ENCODE measurements around the gene AHRR. TPM values are rescaled to one million over a fixed set of nuclear protein-coding genes. Genes with fewer than 3 reads are reported as not detected.

AHRR gene
- polyA plus RNA-seq, 1 donor, result 3.9 TPM

GRCh38 chr5:448766-449090 is 127.2 kb downstream of the AHRR start:
- H3K27ac ChIP-seq (ENCODE audit: low read length), result no peak overlapping the region
- H3K9me3 ChIP-seq (ENCODE audit: control insufficient read depth, low read depth, low read length), result peaks cover 18% of the 10 kb centered on the region
- no peaks in the 10 kb centered on the region for H3K27me3 ChIP-seq (ENCODE audit: control insufficient read depth, insufficient read depth, low read length)
- H3K4me1 ChIP-seq (ENCODE audit: control insufficient read depth, insufficient read depth, low read length), result peaks cover 5% of the 10 kb centered on the region
- H3K36me3 ChIP-seq (ENCODE audit: control insufficient read depth, insufficient read depth, low read length), result peaks cover 67% of the 10 kb centered on the region
- no peak for DNase-seq
- H3K4me3 ChIP-seq (ENCODE audit: low read length), result no peak overlapping the region
- 100% methylated on average over 1 of the region's 12 CpGs for WGBS (ENCODE audit: insufficient coverage, low lambda C conversion rate)

- peaks cover 71% of the 10 kb centered on the region for H3K36me3 ChIP-seq (ENCODE audit: control insufficient read depth, insufficient read depth, low read length)
- 96% methylated on average over 3 of the region's 5 CpGs for WGBS (ENCODE audit: insufficient coverage, low lambda C conversion rate)
- peaks cover 18% of the 10 kb centered on the region for H3K9me3 ChIP-seq (ENCODE audit: control insufficient read depth, low read depth, low read length)
- DNase-seq, result no peak
- peaks cover 1% of the 10 kb centered on the region for H3K4me1 ChIP-seq (ENCODE audit: control insufficient read depth, insufficient read depth, low read length)
- no peaks in the 10 kb centered on the region for H3K27me3 ChIP-seq (ENCODE audit: control insufficient read depth, insufficient read depth, low read length)
- H3K27ac ChIP-seq (ENCODE audit: low read length), result no peak overlapping the region
- no peak overlapping the region for H3K4me3 ChIP-seq (ENCODE audit: low read length)
Measured at GRCh38 chr5:449151-449550, 127.6 kb downstream of the AHRR start.

GRCh38 chr5:451587-452458 is 130.3 kb downstream of the AHRR start:
- Histone ChIP-seq H3K36me3 (ENCODE audit: control insufficient read depth, insufficient read depth, low read length) (peaks cover 83% of the 10 kb centered on the region), H3K4me1 (ENCODE audit: control insufficient read depth, insufficient read depth, low read length) (no peaks in the 10 kb centered on the region), H3K27ac (ENCODE audit: low read length) (no peak overlapping the region), H3K27me3 (ENCODE audit: control insufficient read depth, insufficient read depth, low read length) (no peaks in the 10 kb centered on the region), H3K4me3 (ENCODE audit: low read length) (no peak overlapping the region), H3K9me3 (ENCODE audit: control insufficient read depth, low read depth, low read length) (peaks cover 18% of the 10 kb centered on the region)
- DNase-seq, result no peak
- WGBS (ENCODE audit: insufficient coverage, low lambda C conversion rate), result 89% methylated on average over 4 of the region's 5 CpGs

- Histone ChIP-seq H3K4me1 (ENCODE audit: control insufficient read depth, insufficient read depth, low read length) (no peaks in the 10 kb centered on the region), H3K4me3 (ENCODE audit: low read length) (no peak overlapping the region), H3K27ac (ENCODE audit: low read length) (no peak overlapping the region), H3K27me3 (ENCODE audit: control insufficient read depth, insufficient read depth, low read length) (no peaks in the 10 kb centered on the region), H3K36me3 (ENCODE audit: control insufficient read depth, insufficient read depth, low read length) (peaks cover 83% of the 10 kb centered on the region), H3K9me3 (ENCODE audit: control insufficient read depth, low read depth, low read length) (peaks cover 18% of the 10 kb centered on the region)
- no CpG with 5 or more reads among the region's 17 CpGs for WGBS (ENCODE audit: insufficient coverage, low lambda C conversion rate)
- DNase-seq, result no peak
Measured at GRCh38 chr5:452978-453710, 131.6 kb downstream of the AHRR start.

- 100% methylated on average over 1 of the region's 16 CpGs for WGBS (ENCODE audit: insufficient coverage, low lambda C conversion rate)
- H3K27ac ChIP-seq (ENCODE audit: low read length), result no peak overlapping the region
- H3K9me3 ChIP-seq (ENCODE audit: control insufficient read depth, low read depth, low read length), result peaks cover 18% of the 10 kb centered on the region
- H3K27me3 ChIP-seq (ENCODE audit: control insufficient read depth, insufficient read depth, low read length), result no peaks in the 10 kb centered on the region
- H3K4me3 ChIP-seq (ENCODE audit: low read length), result no peak overlapping the region
- DNase-seq, result no peak
- H3K4me1 ChIP-seq (ENCODE audit: control insufficient read depth, insufficient read depth, low read length), result no peaks in the 10 kb centered on the region
- H3K36me3 ChIP-seq (ENCODE audit: control insufficient read depth, insufficient read depth, low read length), result peaks cover 83% of the 10 kb centered on the region
Measured at GRCh38 chr5:453725-454481, 132.4 kb downstream of the AHRR start.

- no peak overlapping the region for H3K27ac ChIP-seq (ENCODE audit: low read length)
- DNase-seq, result no peak
- peaks cover 84% of the 10 kb centered on the region for H3K36me3 ChIP-seq (ENCODE audit: control insufficient read depth, insufficient read depth, low read length)
- peaks cover 18% of the 10 kb centered on the region for H3K9me3 ChIP-seq (ENCODE audit: control insufficient read depth, low read depth, low read length)
- no peak overlapping the region for H3K4me3 ChIP-seq (ENCODE audit: low read length)
- H3K4me1 ChIP-seq (ENCODE audit: control insufficient read depth, insufficient read depth, low read length), result no peaks in the 10 kb centered on the region
- no CpG with 5 or more reads among the region's 11 CpGs for WGBS (ENCODE audit: insufficient coverage, low lambda C conversion rate)
- no peaks in the 10 kb centered on the region for H3K27me3 ChIP-seq (ENCODE audit: control insufficient read depth, insufficient read depth, low read length)
Measured at GRCh38 chr5:454936-455335, 133.4 kb downstream of the AHRR start.

DNA sequence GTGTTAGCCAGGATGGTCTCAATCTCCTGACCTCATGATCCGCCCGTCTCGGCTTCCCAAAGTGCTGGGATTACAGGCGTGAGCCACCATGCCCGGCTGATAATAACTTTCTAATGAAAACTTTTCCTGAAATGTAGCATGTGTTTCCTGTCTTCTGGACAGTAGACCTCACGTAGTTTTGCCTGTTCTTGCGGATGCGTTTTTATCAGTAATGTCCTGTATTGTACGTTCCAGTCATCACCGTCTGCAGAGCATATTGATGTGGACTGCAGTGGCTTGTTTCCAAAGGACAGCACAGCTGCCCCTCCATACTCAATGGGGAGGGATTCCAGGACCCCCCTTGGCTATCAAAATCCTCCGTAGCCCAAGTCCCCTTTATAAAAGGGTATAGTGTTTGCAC is 134.3 kb downstream of the AHRR start:
- H3K4me1 ChIP-seq (ENCODE audit: control insufficient read depth, insufficient read depth, low read length), result no peaks in the 10 kb centered on the region
- no peaks in the 10 kb centered on the region for H3K27me3 ChIP-seq (ENCODE audit: control insufficient read depth, insufficient read depth, low read length)
- peaks cover 16% of the 10 kb centered on the region for H3K9me3 ChIP-seq (ENCODE audit: control insufficient read depth, low read depth, low read length)
- no peak overlapping the region for H3K27ac ChIP-seq (ENCODE audit: low read length)
- peaks cover 85% of the 10 kb centered on the region for H3K36me3 ChIP-seq (ENCODE audit: control insufficient read depth, insufficient read depth, low read length)
- H3K4me3 ChIP-seq (ENCODE audit: low read length), result no peak overlapping the region
- no peak for DNase-seq
- 100% methylated on average over 1 of the region's 11 CpGs for WGBS (ENCODE audit: insufficient coverage, low lambda C conversion rate)

GRCh38 chr5:456351-457194 is 135.1 kb downstream of the AHRR start:
- no peak for DNase-seq
- H3K27me3 ChIP-seq (ENCODE audit: control insufficient read depth, insufficient read depth, low read length), result no peaks in the 10 kb centered on the region
- H3K4me1 ChIP-seq (ENCODE audit: control insufficient read depth, insufficient read depth, low read length), result no peaks in the 10 kb centered on the region
- no CpG with 5 or more reads among the region's 28 CpGs for WGBS (ENCODE audit: insufficient coverage, low lambda C conversion rate)
- H3K36me3 ChIP-seq (ENCODE audit: control insufficient read depth, insufficient read depth, low read length), result peaks cover 84% of the 10 kb centered on the region
- no peak overlapping the region for H3K27ac ChIP-seq (ENCODE audit: low read length)
- H3K4me3 ChIP-seq (ENCODE audit: low read length), result no peak overlapping the region
- peaks cover 13% of the 10 kb centered on the region for H3K9me3 ChIP-seq (ENCODE audit: control insufficient read depth, low read depth, low read length)

- WGBS (ENCODE audit: insufficient coverage, low lambda C conversion rate), result no CpG with 5 or more reads among the region's 19 CpGs
- no peak for DNase-seq
- H3K27me3 ChIP-seq (ENCODE audit: control insufficient read depth, insufficient read depth, low read length), result no peaks in the 10 kb centered on the region
- no peak overlapping the region for H3K4me3 ChIP-seq (ENCODE audit: low read length)
- H3K27ac ChIP-seq (ENCODE audit: low read length), result no peak overlapping the region
- H3K4me1 ChIP-seq (ENCODE audit: control insufficient read depth, insufficient read depth, low read length), result no peaks in the 10 kb centered on the region
- peaks cover 7% of the 10 kb centered on the region for H3K9me3 ChIP-seq (ENCODE audit: control insufficient read depth, low read depth, low read length)
- peaks cover 86% of the 10 kb centered on the region for H3K36me3 ChIP-seq (ENCODE audit: control insufficient read depth, insufficient read depth, low read length)
Measured at GRCh38 chr5:457195-457961, 135.9 kb downstream of the AHRR start.
